ENCODE measurements around the gene EXOC6B. TPM values are rescaled to one million over a fixed set of nuclear protein-coding genes. Genes with fewer than 3 reads are reported as not detected.
"Not testable (repeated sequence)": the region's sequence is repeated elsewhere in the genome, so short reads cannot be mapped to it uniquely, and the experiment has no call there.

EXOC6B gene
- total RNA-seq, 8 experiments from 2014 or later: 16.7 to 37.4 (median 25.3) TPM

DNA sequence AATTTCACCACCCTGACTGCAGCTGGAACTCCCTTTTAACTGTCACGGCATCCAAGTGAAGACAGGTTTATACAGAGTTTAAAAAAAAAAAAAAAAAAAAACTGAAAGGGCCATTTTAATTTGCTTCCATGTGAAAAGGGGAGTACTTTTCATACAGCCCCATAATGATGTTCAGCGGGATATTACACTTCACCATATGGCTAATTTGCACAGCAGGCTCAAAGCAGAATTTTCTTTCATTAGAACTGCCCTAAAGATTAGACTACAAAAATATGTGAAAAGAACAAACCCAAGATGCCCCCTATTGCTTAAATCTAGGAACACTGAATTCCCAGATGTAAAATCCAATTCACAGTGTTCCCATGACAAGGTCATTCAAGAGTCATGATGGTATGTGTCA lies 301.8 kb downstream of the EXOC6B start:
- 67 to 100% (median 79%) methylated on average over 1 to 2 of the region's 2 CpGs for WGBS, 10 experiments
- in situ Hi-C loops (cut with MboI; ENCODE audit: low pct_unique_long_range_greater_than_20kb in 2 of 9, low sequenced_read_pairs in 9 of 9, unreplicated experiment in 9 of 9): no loop called here
- ATAC-seq (replicated peaks in 6 of 8): no peak

GRCh38 chr2:72515696-72516095 lies 310.1 kb downstream of the EXOC6B start:
- Histone ChIP-seq H3K27ac (no peak overlapping the region), H3K4me3 (no peak overlapping the region), H3K4me1 (replicated peaks in 1 of 2) (no peaks in the 10 kb centered on the region)
- ATAC-seq (replicated peaks in 6 of 8): peak in 2 of 8 experiments; percentile 97 to 98
- 8 to 100% (median 69%) methylated on average over 1 to 3 of the region's 3 CpGs; no CpG with 5 or more reads in 1 of the 10 experiments for WGBS, 10 experiments
- in situ Hi-C loops (cut with MboI; ENCODE audit: low pct_unique_long_range_greater_than_20kb in 2 of 9, low sequenced_read_pairs in 9 of 9, unreplicated experiment in 9 of 9): no loop called here

More for the DNA sequence above, 301.8 kb downstream of the EXOC6B start:
- Histone ChIP-seq H3K4me3 (no peak overlapping the region), H3K4me1 (replicated peaks in 1 of 2) (peaks cover 5 to 9% of the 10 kb centered on the region in 2 donors), H3K27ac (no peak overlapping the region)

DNA sequence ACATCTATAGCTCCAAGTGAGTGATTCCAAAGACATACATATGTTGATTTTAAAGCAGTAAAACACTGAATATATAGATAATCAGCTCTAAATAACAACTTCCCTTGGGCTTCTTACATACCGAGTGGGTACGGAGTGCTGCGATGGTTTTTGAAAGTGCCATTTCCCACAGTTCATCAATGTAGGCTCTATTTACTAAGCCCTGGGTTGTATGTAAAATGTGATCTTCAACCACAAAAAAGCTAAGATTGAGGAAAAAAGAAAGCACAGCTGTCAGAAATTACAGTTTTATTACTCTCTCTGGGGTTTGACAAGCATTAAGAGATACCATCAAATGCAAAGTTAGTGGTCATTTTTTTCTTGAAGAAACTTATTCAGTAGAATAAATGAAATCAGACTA lies 312.8 kb downstream of the EXOC6B start:
- WGBS, 10 experiments: 71 to 100% (median 86%) methylated on average over 1 to 3 of the region's 3 CpGs; no CpG with 5 or more reads in 3 of the 10 experiments
- H3K4me1 ChIP-seq (replicated peaks in 1 of 2): no peaks in the 10 kb centered on the region
- ATAC-seq (replicated peaks in 6 of 8): no peak
- H3K27ac ChIP-seq: no peak overlapping the region
- in situ Hi-C loops (cut with MboI; ENCODE audit: low pct_unique_long_range_greater_than_20kb in 2 of 9, low sequenced_read_pairs in 9 of 9, unreplicated experiment in 9 of 9): no loop called here
- no peak overlapping the region for H3K4me3 ChIP-seq

DNA sequence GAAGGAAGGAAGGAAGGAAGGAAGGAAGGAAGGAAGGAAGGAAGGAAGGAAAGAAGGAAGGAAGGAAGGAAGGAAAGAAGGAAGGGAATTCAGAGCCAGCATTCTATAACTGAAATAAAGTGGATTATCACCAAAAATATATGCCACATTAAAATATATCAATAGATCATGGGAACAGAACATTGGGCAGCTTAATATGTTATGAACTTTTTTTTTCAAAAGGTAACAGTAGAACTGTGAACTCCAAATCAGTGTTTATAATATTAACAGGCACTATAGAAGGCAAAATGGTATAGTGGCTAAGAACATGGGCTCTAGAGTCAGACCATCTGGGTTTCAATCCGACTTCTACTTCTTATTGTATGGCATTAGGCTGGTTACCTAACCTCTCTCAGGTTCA lies 313.5 kb downstream of the EXOC6B start:
- in situ Hi-C loops (cut with MboI; ENCODE audit: low pct_unique_long_range_greater_than_20kb in 2 of 9, low sequenced_read_pairs in 9 of 9, unreplicated experiment in 9 of 9): no loop called here
- Histone ChIP-seq H3K27ac (no peak overlapping the region), H3K4me3 (no peak overlapping the region), H3K4me1 (replicated peaks in 1 of 2) (no peaks in the 10 kb centered on the region)
- no peak for ATAC-seq (replicated peaks in 6 of 8)
- 50 to 100% (median 82%) methylated on average over 1 of the region's 1 CpG; no CpG with 5 or more reads in 2 of the 10 experiments for WGBS, 10 experiments

DNA sequence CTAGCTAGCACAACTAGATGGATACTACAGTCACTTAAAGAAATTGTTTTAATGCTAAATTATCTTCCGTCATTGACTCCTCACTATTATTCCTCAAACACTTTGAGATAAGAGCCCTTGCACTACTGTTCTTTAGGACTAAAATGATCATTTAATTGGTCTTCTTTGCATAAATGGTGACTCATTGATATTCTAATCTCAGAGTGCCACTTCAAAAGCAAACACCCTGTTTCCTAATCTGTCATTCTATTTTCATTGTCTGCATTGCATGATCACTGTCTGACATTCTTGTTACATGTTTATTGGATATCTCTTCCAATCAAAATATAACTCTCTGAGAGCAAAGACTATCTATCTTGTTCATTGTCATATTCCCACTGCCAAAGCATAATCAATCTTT lies 313.9 kb downstream of the EXOC6B start:
- Histone ChIP-seq H3K4me3 (no peak overlapping the region), H3K4me1 (replicated peaks in 1 of 2) (no peaks in the 10 kb centered on the region), H3K27ac (no peak overlapping the region)
- WGBS, 10 experiments: 63 to 100% (median 88%) methylated on average over 1 of the region's 1 CpG; no CpG with 5 or more reads in 3 of the 10 experiments
- in situ Hi-C loops (cut with MboI; ENCODE audit: low pct_unique_long_range_greater_than_20kb in 2 of 9, low sequenced_read_pairs in 9 of 9, unreplicated experiment in 9 of 9): no loop called here
- no peak for ATAC-seq (replicated peaks in 6 of 8)

- WGBS, 10 experiments: 9 to 100% (median 83%) methylated on average over 1 to 2 of the region's 2 CpGs; no CpG with 5 or more reads in 2 of the 10 experiments
- in situ Hi-C loops (cut with MboI; ENCODE audit: low pct_unique_long_range_greater_than_20kb in 2 of 9, low sequenced_read_pairs in 9 of 9, unreplicated experiment in 9 of 9): no loop called here
These were observed 328.1 kb downstream of the EXOC6B start for GRCh38 chr2:72497763-72498162.

GRCh38 chr2:72496479-72496878 lies 329.4 kb downstream of the EXOC6B start:
- no peak for ATAC-seq (replicated peaks in 6 of 8)
- in situ Hi-C loops (cut with MboI; ENCODE audit: low pct_unique_long_range_greater_than_20kb in 2 of 9, low sequenced_read_pairs in 9 of 9, unreplicated experiment in 9 of 9): no loop called here

More at GRCh38 chr2:72497763-72498162, 328.1 kb downstream of the EXOC6B start:
- Histone ChIP-seq H3K27ac (no peak overlapping the region), H3K4me3 (no peak overlapping the region), H3K4me1 (replicated peaks in 1 of 2) (no peaks in the 10 kb centered on the region)
- ATAC-seq (replicated peaks in 6 of 8): peak in 2 of 8 experiments; percentile 21 to 60

DNA sequence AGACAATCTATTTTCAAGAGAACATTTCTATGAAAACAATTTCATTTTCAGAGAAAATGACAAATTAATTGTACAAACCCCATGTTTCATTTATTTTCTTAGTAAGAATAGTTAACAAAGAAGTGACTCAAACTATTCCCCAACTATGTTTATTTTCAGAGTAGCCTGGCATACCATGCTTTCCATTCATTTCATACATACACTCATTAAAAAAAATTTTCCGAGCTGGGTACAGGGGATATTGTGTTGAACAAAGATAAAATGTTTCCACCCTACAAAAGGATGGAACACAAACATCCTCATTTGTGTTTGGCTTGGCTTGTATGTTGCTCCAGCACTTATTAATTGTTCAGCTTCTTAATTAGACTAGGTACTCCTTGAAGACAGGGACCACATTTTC lies 331.4 kb downstream of the EXOC6B start:
- in situ Hi-C loops (cut with MboI; ENCODE audit: low pct_unique_long_range_greater_than_20kb in 2 of 9, low sequenced_read_pairs in 9 of 9, unreplicated experiment in 9 of 9): no loop called here
- no peak overlapping the region for H3K27ac ChIP-seq
- H3K4me3 ChIP-seq: no peak overlapping the region
- no peaks in the 10 kb centered on the region for H3K4me1 ChIP-seq (replicated peaks in 1 of 2)
- ATAC-seq (replicated peaks in 6 of 8): no peak
- 50 to 100% (median 90%) methylated on average over 1 of the region's 1 CpG; no CpG with 5 or more reads in 2 of the 10 experiments for WGBS, 10 experiments

More at GRCh38 chr2:72496479-72496878, 329.4 kb downstream of the EXOC6B start:
- no peak overlapping the region for H3K4me3 ChIP-seq
- H3K4me1 ChIP-seq (replicated peaks in 1 of 2): no peaks in the 10 kb centered on the region
- no peak overlapping the region for H3K27ac ChIP-seq

DNA sequence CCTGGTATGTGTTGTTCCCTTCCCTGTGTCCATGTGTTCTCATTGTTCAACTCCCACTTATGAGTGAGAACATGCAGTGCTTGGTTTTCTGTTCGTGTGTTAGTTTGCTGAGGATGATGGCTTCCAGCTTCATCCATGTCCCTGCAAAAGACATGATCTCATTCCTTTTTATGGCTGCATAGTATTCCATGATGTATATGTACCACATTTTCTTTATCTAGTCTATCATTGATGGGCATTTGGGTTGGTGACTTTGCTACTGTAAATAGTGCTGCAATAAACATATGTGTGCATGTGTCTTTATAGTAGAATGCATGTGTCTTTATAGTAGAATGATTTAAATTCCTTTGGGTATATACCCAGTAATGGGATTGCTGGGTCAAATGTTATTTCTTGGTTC lies 341.2 kb downstream of the EXOC6B start:
- H3K4me1 ChIP-seq (replicated peaks in 1 of 2); ATAC-seq (replicated peaks in 6 of 8); H3K27ac ChIP-seq; H3K4me3 ChIP-seq; in situ Hi-C loops (cut with MboI; ENCODE audit: low pct_unique_long_range_greater_than_20kb in 2 of 9, low sequenced_read_pairs in 9 of 9, unreplicated experiment in 9 of 9): not testable (repeated sequence)
- 80% methylated on average over 1 of the region's 1 CpG; no CpG with 5 or more reads in 9 of the 10 experiments for whole genome bisulfite sequencing, 10 experiments

- no peaks in the 10 kb centered on the region for H3K4me1 ChIP-seq (replicated peaks in 1 of 2)
- no peak overlapping the region for H3K4me3 ChIP-seq
- ATAC-seq (replicated peaks in 6 of 8): no peak
- no peak overlapping the region for H3K27ac ChIP-seq
- 88 to 100% (median 100%) methylated on average over 1 to 2 of the region's 2 CpGs for WGBS, 10 experiments
- in situ Hi-C loops (cut with MboI; ENCODE audit: low pct_unique_long_range_greater_than_20kb in 2 of 9, low sequenced_read_pairs in 9 of 9, unreplicated experiment in 9 of 9): no loop called here
These were observed 342.5 kb downstream of the EXOC6B start for GRCh38 chr2:72483346-72483745.

DNA sequence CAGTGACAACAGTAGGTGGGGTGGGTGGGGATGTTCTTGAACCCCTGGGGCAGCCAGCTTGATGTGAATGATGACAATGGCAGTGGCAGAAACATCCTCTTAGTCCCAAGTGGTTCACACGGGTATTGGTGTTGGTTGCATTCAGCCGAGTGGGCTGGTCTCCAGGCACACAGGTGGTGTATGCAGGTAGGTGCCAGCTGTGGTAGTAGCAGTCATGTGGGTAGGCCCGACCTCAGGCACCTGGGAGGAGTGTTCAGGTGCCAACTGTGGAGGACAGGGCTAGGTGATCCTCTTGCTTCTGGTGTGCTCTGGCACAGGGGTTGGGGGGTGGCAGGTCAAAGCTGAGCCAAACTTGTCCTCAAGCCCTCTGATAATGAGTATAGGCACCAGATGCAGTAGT lies 350.6 kb downstream of the EXOC6B start:
- no peak for ATAC-seq (replicated peaks in 6 of 8)
- 93 to 100% (median 94%) methylated on average over 1 to 3 of the region's 3 CpGs; no CpG with 5 or more reads in 7 of the 10 experiments for WGBS, 10 experiments
- Histone ChIP-seq H3K4me3 (no peak overlapping the region), H3K4me1 (replicated peaks in 1 of 2) (no peaks in the 10 kb centered on the region), H3K27ac (no peak overlapping the region)
- in situ Hi-C loops (cut with MboI; ENCODE audit: low pct_unique_long_range_greater_than_20kb in 2 of 9, low sequenced_read_pairs in 9 of 9, unreplicated experiment in 9 of 9): no loop called here

DNA sequence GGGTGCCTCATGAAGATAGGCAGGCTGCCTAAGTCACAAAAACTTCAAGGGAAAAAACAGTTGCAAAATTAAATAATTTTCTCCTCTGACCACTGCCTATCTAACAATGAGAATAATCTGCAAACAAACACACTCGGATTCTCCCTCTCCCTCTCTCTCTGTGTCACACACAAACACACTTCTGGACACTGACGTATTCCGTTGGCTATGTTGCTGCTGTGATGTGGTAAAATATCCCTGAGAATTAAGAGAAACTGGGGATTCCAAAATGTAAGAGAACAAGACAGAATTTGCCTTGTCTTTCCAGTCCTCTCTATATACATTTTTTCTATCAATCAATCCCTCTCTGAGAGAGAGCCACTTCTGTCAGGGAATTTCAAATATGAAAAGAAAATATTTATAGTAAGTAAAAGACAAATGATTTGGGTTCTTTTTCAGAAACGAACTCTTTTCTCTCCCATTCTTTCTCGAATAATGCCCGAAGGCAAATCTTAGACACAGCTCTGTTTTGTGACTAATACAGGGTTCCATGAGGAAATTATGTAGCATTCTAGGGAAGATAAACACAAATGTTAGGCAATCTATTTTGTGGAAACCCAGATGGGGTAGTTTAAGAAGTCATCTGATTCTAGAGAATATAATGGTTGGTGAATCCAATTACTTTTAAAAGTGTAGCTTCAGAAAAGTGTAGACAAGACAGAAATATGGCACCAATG lies 367.9 kb downstream of the EXOC6B start:
- peak in 3 of 8 experiments; percentile 39 to 55 (median 51) for ATAC-seq (replicated peaks in 6 of 8)
- 11 to 86% (median 82%) methylated on average over 1 to 6 of the region's 6 CpGs for WGBS, 10 experiments
- Histone ChIP-seq H3K4me3 (no peak overlapping the region), H3K27ac (no peak overlapping the region), H3K4me1 (replicated peaks in 1 of 2) (no peaks in the 10 kb centered on the region)
- in situ Hi-C loops (cut with MboI; ENCODE audit: low pct_unique_long_range_greater_than_20kb in 2 of 9, low sequenced_read_pairs in 9 of 9, unreplicated experiment in 9 of 9): no loop called here

DNA sequence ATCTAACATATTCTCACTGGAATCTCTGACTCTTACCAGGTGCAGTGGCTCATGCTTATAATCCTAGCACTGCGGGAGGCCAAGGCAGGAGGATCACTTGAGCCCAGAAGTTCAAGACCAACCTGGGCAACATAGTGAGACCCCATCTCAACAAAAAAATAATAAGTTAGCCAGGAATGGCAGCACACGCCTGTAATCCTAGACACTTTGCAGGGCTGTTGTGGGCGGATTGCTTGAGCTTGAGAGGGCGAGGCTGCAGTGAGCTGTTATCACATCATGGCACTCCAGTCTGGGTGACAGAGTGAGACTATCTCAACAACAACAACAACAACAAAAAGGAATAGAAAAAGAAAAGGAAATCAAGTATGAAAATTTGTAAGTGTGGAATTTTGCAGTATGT lies 371.6 kb downstream of the EXOC6B start:
- 89 to 100% (median 100%) methylated on average over 1 to 3 of the region's 4 CpGs; no CpG with 5 or more reads in 3 of the 10 experiments for WGBS, 10 experiments
- ATAC-seq (replicated peaks in 6 of 8): no peak

GRCh38 chr2:72442270-72442669 lies 383.6 kb downstream of the EXOC6B start:
- no peaks in the 10 kb centered on the region for H3K4me1 ChIP-seq (replicated peaks in 1 of 2)
- no peak overlapping the region for H3K27ac ChIP-seq
- no peak overlapping the region for H3K4me3 ChIP-seq
- in situ Hi-C loops (cut with MboI; ENCODE audit: low pct_unique_long_range_greater_than_20kb in 2 of 9, low sequenced_read_pairs in 9 of 9, unreplicated experiment in 9 of 9): no loop called here
- ATAC-seq (replicated peaks in 6 of 8): no peak
- WGBS, 10 experiments: 68 to 100% (median 95%) methylated on average over 1 to 2 of the region's 2 CpGs; no CpG with 5 or more reads in 1 of the 10 experiments

More for the DNA sequence above, 371.6 kb downstream of the EXOC6B start:
- H3K4me3 ChIP-seq: no peak overlapping the region
- in situ Hi-C loops (cut with MboI; ENCODE audit: low pct_unique_long_range_greater_than_20kb in 2 of 9, low sequenced_read_pairs in 9 of 9, unreplicated experiment in 9 of 9): no loop called here
- H3K4me1 ChIP-seq (replicated peaks in 1 of 2): no peaks in the 10 kb centered on the region
- no peak overlapping the region for H3K27ac ChIP-seq
